Measurements from ENCODE around the gene ELP4. TPM values are rescaled to one million over a fixed set of nuclear protein-coding genes. Genes with fewer than 3 reads are reported as not detected.

ELP4 gene
- total RNA-seq, 1 experiment from 2014 or later, result 21.4 TPM

- TF ChIP-seq ZBTB33 (IDR thresholded peaks at IDR 0.05; ENCODE audit: extremely low read depth, insufficient replicate concordance, low read length) (no peak), ZFX (IDR thresholded peaks at IDR 0.05) (no peak)
Observed at GRCh38 chr11:31655483-31655882, 145.9 kb downstream of the ELP4 start (continued).

- CTCF ChIA-PET, result interaction anchor here (3.6 kb wide), 1 partner anchor 15 kb away, joined by 24 read pairs; no protein-coding TSS in a partner anchor
- BruUV-seq (replicated peaks), result no TSS peak
- no peaks in the 10 kb centered on the region for H3K27me3 ChIP-seq (ENCODE audit: insufficient read depth, low read length)
- no peak overlapping the region for H3K9ac ChIP-seq (ENCODE audit: low read length)
- no peaks in the 10 kb centered on the region for H3K9me3 ChIP-seq (ENCODE audit: control insufficient read depth in 1 of 2, insufficient read depth in 1 of 2, low read depth in 1 of 2, low read length in 2 of 2)
- no peaks in the 10 kb centered on the region for H3K36me3 ChIP-seq (ENCODE audit: control insufficient read depth in 1 of 2, insufficient read depth in 2 of 2, low read length in 2 of 2)
- H3K27ac ChIP-seq (ENCODE audit: low read depth, low read length), result no peak overlapping the region
- no peak for TF ChIP-seq ZNF274 (IDR thresholded peaks at IDR 0.05; ENCODE audit: low read depth, low read length)
- no peak for TF ChIP-seq ATF3 (IDR thresholded peaks at IDR 0.05)
- TF ChIP-seq YY1 (IDR thresholded peaks at IDR 0.05; ENCODE audit: extremely low read depth, insufficient replicate concordance, low read depth, low read length), result no peak
- no peak for TF ChIP-seq RAD21 (IDR thresholded peaks at IDR 0.05; ENCODE audit: low read depth)
- TF ChIP-seq JUND (IDR thresholded peaks at IDR 0.05), result no peak
- TF ChIP-seq POLR2A (IDR thresholded peaks at IDR 0.05; ENCODE audit: borderline replicate concordance, extremely low read depth, insufficient read depth, insufficient read length), result no peak
- no peak for TF ChIP-seq CBX3 (IDR thresholded peaks at IDR 0.05; ENCODE audit: low read depth)
- no peak for TF ChIP-seq FOSL1 (IDR thresholded peaks at IDR 0.05; ENCODE audit: low read depth)
- no peak for TF ChIP-seq POLR2AphosphoS5 (IDR thresholded peaks at IDR 0.05; ENCODE audit: low read depth, low read length)
- TF ChIP-seq ZFX (IDR thresholded peaks at IDR 0.05), result no peak
- no peak for TF ChIP-seq ELF1 (IDR thresholded peaks at IDR 0.05; ENCODE audit: borderline replicate concordance, low read depth)
- no peak for TF ChIP-seq EZH2phosphoT487 (IDR thresholded peaks at IDR 0.05; ENCODE audit: borderline replicate concordance)
- TF ChIP-seq REST (IDR thresholded peaks at IDR 0.05; ENCODE audit: low read depth), result no peak
- no peak for TF ChIP-seq EZH2 (IDR thresholded peaks at IDR 0.05)
- no peak for TF ChIP-seq SRF (IDR thresholded peaks at IDR 0.05; ENCODE audit: low read depth)
- TF ChIP-seq TCF7L2 (IDR thresholded peaks at IDR 0.05; ENCODE audit: borderline replicate concordance, extremely low read depth, insufficient read depth, insufficient read length), result no peak
- no peak for TF ChIP-seq SP1 (IDR thresholded peaks at IDR 0.05; ENCODE audit: low read depth)
- no peak for TF ChIP-seq CEBPB (IDR thresholded peaks at IDR 0.05; ENCODE audit: low read depth)
- no peak; the same call in 1 of the 2 replicates for ATAC-seq
- intact Hi-C loops (cut with micrococcal nuclease), result no loop called here
- H3K79me2 ChIP-seq (ENCODE audit: insufficient read depth, low read length), result no peaks in the 10 kb centered on the region
- no peak overlapping the region for H2AFZ ChIP-seq (ENCODE audit: low read depth, low read length, poor library complexity, severe bottlenecking)
- H4K20me1 ChIP-seq (ENCODE audit: insufficient read depth), result no peaks in the 10 kb centered on the region
- POLR2A ChIA-PET, result no interaction called here
- no peak for DNase-seq (ENCODE audit: low read depth, low spot score)
- peaks cover 15 to 28% of the 10 kb centered on the region in 2 experiments for H3K4me1 ChIP-seq (ENCODE audit: control insufficient read depth in 1 of 2, insufficient read depth in 2 of 2, low read length in 2 of 2)
- peak overlapping the region; percentile 43; the same call in 1 of the 2 replicates for H3K4me2 ChIP-seq (ENCODE audit: low read length)
- H3K9me2 ChIP-seq (ENCODE audit: insufficient read depth), result no peaks in the 10 kb centered on the region
- H3K4me3 ChIP-seq (replicated peaks in 1 of 2; ENCODE audit: low read depth in 1 of 2, low read length in 2 of 2), result no peak overlapping the region
- RAD21 ChIA-PET (ENCODE audit: low non-redundant PET in 1 of 2, low total read pairs in 2 of 2, uncharacterized antibody in 2 of 2, unreplicated experiment in 2 of 2), result no interaction called here
Observed at GRCh38 chr11:31656051-31656450, 146.5 kb downstream of the ELP4 start.

Data from HCT116 (cell line).